HG03342 (cell line): ENCODE results near the gene FSTL4.
A peak's percentile ranks its signal among the peaks of the same experiment; 100 is the strongest.

Source experiments
- ATAC-seq: cut with Tn5 transposase; IDR thresholded peaks from one replicate; pipeline ENCODE4 v1.9.1; 2021; ENCODE audit warnings: mild to moderate bottlenecking, moderate library complexity; ENCODE audit not compliant: unreplicated experiment

The FSTL4 gene

DNA sequence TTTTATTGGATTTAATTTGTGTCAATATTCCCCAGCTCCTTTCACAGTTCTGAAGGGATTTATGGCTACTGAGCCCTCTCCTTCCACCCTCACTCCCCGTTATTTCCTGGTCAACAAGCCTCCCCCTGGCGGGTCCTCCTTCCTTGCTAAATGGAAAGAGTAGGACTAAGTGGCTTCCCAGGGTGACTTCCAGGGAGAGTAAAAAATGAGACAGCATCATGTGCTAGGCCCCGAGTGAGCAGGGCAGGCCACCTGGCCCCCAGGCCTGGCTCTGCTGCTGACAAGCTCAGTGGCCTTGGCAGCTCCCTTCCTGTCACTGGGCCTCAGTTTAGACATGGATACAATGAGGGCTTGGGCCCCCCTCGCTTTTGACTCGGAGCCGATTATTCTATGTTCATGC, 359.3 kb downstream of the FSTL4 start:
- no peak for ATAC-seq

DNA sequence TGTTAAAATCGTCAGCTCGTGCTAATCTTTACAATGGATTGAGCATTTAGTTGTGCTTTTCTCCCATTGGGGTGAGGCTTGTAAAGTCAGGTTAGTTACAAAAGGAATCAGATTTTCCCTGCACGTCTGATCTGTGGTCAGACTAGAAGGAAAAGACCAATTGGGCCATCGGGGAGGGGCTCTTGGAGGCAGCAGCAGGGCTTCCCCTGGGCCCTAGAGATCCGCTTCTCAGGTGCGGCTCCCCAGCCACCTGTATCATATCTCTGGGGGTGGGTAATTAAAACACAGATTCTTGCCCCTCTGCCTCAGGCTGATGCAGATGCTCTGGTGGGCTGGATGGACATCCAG, 360.2 kb downstream of the FSTL4 start:
- ATAC-seq, result no peak

DNA sequence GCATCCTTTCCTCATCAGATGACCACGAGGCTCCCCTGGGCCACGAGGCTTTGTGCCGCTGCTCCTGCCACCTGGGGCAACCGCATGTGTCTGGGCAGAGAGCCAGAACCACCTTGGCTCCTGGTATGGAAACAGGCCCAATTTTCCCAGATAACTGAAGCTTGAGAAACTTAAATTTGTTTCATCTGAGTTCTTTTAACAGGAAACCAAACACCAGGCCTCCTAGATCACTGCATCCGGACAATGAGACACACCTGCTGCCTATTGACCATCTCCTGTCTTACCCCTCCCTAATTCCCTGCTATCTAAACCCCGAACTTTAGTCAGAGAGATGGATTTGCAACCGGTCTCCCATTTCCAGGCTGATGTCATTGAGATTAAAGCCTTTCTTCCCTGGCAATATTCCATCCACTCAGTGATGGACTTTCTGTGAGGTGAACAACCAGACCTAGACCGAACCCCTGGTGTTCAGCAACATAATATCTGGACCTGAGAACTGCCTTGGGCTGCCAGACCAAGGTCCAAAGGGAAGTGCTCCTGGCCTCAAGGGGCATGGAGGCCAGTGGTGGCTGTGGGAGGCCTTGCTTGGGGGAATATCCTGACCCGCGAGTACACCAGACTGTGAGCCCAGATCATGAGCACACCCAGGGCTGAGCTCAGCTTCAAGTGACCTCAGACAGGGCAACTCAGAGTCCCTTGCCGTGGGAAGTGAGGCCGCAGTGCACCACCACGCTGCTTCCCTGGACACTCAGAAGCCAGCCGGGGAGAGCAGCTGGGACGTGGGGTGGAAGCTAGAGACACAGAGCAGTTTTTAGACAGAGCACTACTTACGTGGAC, 360.8 kb downstream of the FSTL4 start:
- ATAC-seq, result no peak

DNA sequence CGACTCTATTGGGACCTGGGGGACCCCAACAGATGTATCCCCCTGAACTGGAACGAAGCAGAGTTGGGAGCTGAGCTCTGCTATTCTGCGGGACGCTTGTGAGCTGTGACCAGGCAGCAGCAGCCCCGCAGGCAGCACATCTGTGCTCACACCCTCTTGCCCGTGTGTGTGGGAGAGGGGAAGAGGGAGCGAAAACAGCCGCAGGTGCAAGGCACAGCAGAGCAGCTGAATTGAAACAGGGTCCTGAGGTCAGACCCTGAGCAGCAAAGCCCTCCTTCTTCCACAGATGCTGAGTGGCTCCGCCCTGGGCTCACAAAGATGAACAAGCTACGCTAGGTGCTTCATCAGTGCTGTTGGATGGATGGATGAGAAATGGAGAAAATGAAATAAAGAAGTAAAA, 361.8 kb downstream of the FSTL4 start:
- ATAC-seq, result no peak

DNA sequence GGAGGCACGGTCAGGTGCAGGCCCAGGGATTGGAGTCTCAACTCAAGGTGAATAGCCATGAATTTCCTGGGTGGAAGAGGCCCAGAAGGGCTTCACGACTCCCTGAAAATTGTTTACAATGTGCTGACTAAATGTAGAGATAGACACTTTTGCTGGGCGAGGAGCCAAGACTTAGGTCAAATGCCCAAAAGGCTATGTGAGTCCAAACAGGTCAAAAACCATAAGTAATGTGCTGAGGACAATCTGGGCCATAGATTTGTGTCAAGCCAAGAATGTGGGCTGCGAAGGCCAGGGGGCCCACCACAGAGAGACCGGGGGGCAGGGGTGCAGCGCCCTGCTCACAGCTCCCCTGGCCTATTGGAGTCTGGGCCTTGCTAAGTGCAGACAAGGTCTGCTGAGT, 362.7 kb downstream of the FSTL4 start:
- ATAC-seq, result no peak

DNA sequence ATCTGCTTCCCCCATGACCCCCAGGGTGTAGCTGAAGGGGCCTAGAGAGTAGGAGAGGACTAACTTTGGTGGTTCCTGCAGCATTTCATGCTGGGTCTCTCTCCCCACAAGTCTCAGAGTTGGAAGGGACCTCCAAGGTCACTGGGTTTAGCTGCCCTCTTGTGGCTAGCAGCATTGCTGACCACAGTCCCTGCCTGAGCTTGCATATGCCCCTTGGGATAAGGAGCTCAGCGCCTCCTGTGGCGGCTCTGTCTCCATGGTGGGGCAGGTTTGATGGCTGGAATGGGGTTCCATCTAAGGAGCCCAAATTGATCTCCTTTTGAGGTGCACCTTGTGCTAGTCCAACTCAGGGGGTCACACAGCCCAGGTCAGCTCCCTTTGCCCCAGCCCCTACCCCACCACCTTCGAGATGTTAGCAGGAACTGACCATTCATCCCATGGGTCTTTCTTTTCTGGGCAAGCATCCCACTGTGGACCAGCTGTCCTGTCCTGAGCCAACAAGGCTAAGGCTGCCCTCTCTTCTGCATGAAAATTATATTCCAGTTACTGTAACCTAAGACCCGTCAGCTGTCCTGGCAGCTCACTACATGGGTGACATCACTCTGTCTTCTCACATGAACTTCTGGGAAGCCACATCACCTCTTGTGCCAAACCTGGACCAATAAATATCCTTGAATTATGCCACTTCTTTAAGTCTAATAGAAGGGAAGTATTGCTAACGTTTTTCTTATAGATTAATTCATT, 364.3 kb downstream of the FSTL4 start:
- no peak for ATAC-seq

DNA sequence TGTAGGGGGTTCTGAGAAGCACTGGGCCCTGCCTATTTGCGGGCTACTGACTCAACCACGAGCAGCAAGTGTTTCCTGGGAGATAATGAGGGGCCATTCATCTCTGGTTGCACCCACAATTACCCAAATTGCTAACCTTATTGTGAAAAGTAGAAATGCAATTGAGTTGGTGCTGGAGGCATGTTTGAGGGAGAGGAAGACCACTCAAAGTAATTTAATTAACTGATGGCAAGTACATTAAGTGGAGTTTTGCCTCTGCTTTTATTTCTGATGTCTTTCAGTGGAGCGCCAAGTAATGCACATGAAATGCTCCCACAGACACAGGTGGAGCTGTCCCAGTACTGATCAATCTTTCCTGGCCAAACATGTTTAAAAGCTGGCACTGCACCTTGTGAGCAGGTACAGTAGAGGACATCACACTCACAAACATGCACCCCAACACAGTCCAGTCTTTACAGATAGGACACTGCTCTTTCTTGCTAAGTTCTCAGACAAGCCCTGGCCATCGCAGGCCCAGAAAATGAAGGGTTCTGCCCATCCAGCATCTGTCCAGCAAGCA, 365.1 kb downstream of the FSTL4 start:
- no peak for ATAC-seq

DNA sequence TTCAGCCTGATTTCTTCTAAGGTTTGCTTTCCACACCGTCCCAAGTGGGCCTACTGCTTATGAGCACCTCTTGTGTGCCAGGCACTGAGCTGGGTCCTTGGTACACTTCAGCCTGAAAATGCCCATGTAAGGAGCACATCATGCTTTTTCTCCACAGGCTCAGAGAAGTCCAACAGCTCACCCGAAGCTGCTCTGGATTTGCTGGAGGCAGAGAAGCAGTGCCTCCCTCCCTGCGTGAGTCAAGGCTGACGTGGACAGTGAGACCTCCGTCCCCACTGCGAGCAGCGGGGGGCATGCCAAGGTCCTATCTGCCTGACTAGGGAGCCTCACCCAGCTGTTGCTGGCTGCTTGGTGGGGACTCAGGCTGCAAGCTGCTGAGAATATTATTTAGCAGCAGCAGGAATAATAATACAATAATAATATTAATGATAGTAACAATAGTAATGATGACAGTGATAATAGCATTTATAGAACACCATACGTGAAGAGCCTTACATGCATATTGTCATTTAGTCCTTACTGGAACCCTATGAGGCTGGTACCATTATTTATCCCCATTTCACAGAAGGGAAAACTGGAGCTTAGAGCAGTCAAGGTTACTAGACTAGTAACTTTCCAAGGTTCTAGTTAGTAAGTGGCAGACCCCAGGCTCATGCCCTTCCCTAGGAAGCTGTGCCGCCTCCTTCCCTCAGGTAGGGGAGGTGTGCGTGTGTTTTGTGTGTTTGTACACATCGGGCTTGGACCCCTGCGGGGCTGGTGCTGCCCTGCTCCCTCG, 365.8 kb downstream of the FSTL4 start:
- no peak for ATAC-seq

DNA sequence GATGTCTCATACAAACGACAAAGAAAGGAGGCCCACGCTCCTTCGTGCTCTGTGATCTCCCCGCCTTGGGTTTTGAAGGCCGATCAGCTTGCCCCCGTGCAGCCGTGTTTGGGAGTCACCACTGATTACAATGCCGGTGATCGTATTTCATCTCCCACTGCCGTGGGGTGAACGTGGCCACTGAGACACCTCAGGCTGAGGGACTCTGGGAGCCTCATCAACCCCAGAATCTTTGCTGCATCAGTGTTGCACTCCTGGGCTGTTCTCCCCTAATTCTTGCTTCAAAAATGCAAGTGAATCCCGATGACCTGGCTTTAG, 366.3 kb downstream of the FSTL4 start:
- no peak for ATAC-seq

DNA sequence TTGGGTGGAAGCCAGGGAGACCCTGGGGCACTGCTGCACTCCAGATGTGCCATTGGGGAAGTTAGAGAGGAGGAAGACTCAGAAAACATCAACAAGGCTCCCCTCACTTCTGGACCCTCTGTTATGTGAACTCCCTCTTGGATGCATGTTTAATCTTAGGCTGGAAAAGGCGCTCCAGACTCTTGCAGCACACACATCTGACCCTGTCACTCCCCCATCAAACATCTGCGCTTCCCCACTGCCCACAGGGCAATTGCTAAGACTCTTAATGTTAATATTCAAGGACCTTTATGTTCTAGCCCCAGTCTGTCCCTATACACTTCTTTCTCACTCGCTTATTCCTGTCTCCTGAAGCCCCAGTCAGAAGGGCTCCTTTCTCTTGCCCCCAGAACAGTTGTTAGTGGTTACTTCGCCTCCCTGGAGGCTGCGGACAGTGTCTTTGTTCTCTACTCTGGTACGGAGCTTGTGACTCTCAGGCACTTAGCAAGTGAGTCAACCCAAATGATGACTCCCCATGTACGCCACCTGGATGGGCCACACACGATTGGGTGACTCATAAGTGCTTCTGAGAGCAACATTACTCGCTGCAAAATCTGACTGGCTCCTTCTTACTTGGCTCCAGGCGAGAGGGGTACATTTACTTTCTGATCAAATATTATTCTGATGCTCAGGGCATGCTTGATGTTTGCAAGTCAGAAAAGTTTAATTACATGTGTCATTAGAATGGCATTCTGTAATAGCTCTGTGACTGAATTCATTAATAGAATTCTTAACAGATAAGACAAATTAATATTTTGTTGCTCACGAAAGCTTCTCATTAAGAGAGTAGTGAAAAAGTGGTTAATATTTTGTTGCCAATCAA, 366.9 kb downstream of the FSTL4 start:
- ATAC-seq, result peak; percentile 47

DNA sequence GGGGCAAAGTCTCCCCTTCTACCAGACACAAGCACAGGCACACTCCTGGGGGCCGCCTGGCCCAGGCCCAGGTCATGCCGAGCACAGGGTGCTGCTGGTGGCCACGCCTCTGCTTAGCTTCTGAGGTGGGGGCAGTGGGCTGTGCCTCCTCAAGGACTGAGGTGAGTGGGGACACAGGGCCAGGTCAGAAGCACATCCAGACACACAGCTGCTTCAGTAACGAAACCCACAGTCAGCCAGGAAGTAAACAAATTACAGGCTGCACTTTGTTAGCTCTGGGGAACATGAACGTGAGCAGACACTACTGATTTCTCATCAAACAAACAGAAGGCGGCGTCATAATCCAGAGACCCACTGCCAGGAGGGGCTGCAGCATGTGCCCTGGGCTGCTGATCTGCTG, 368.1 kb downstream of the FSTL4 start:
- ATAC-seq, result peak; percentile 58

DNA sequence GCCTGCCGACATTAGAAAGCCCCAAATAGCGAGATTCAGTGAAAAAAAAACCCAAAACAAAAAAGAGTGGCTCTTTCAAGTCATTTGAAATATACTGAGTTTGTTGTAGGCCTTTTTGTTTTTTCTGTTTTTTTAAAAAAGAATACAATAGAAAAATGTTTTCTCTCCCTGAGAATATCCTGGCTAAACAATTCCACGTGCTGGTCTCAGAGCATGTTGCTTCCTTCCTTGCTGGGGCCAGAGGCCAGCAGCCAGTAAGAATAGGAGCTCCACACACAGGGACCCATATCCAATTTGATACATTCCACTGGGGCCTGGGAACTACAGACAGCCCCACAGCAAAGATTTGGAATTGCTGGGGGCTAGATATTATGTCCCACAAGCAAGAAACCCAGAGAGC, 369.1 kb downstream of the FSTL4 start:
- ATAC-seq, result no peak

DNA sequence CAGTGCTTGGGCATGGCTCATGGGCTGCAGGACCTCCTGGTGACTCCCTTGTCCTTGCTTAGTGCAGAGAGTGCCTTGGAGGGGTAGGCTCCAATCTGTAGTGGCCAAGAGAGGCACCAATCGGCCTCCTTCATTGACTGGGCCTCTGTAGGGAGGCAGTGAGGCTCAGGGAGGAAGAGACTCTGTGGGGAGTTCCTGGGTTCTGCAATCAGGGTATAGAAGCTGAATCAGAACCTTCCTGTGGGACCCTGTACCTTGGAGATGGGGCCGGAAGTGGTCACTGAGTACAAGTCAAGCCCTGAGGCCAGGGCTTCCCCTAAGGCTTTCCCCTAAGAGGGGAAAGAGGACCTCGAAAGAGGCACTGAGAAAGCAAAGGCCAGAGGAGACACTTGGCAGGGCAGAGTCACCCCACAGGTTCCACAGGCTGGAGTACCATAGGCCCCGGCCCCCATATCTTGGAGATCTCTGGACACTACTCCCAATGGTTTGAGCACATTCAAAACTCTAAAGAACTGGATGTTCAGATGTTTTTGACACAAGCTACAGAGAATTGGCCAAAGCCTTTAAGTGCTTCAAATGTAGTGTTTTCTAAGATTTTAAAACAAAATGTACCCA, 370.0 kb downstream of the FSTL4 start:
- no peak for ATAC-seq

DNA sequence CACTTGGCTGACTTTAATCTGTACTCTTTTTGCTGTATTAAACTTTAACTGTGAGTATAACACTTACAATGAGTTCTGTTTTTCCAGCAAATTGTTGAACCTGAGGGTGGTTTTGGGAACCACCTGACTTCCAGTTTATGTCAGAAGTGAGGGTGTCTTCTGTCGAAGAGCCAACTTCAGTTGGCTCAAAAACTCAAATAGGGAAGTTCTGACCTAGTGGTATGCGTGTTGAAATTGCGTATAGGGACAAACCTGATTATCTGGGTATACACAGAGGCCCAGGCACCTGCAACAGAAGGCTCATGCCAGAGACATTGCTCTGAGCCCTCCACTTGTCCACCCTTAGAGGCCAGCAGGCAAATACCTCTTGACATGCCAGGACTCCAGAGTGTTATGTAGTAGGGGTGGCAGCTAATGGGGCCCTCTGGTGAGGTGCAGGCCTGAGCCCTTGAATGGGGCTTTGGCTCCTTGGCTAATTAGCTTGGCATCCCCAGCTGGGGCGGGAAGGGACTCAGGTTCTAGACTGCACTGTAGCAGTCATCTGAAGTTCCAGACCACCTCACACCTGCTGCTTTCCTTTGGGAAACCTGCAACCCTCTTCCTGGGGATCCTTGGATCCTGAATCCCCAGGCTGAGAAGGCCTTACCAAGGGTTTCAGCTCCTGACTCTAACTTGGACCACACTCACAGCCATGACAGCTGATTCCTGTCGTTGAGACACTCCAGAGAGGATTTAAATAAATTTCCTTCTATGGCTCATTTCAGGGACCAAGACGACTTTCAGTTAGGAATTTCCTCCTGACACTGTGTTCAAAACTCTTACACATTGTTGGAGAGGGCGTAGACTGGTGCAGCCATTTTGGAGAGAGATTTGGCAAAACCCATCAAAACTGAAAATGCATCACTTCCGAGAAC, 370.9 kb downstream of the FSTL4 start:
- ATAC-seq, result no peak

DNA sequence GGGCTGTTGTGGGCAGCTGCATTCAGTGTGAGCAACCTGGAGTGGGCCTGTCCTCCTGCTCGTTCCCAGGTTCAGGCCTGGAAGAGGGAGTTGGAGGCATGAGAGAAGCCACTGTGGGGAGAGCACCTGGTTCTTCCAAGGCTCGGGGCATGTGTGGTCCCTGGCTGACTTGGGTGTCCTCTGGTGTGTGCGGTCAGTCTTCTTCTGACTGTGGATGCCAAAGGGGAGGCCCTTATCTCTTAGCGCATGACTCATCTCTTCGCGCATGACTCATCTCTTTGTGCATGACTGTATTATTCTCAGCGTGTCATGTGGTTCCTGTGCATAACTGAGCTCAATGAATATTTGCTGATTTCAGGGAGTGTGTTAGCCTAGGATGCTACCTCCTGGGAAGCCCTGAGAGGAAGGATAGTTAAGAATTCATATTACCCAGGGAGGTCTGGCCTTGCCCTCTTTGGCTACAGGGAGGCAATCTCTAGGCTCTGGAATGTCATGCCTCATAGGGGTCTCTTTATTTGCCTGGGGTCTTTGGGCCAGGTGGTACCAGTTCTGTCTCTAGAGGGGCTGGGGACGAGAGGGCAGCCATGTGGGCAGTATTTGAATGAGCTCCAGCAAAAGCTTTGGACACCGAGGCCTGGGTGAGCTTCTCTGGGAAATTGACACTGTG, 371.8 kb downstream of the FSTL4 start:
- ATAC-seq, result peak; percentile 60

DNA sequence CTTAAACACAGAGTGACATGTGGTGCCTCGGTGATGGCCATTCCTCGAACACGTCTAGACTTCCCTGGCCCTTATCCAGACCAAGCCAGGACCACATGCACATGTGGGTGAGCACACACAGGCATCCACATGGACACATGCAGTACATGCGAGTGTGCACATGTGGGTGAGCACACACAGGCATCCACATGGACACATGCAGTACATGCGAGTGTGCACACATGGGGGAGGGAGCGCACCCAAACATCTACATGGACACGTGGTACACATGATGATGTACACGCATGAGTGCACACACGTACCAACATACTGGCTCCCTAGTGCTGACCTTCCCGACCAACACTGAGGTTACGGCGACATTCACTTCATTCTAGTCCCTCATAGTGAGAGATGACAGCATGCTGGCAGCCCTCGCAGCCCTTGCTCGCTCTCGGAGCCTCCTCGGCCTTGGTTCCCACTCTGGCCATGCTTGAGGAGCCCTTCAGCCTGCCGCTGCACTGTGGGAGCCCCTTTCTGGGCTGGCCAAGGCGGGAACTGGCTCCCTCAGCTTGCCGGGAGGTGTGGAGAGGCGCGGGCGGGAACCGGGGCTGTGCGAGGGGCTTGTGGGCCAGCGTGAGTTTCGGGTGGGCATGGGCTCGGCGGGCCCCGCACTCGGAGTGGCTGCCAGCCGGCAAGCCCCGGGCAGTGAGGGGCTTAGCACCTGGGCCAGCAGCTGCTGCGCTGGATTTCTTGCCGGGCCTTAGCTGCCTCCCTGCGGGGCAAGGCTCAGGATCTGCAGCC, 373.7 kb downstream of the FSTL4 start:
- no peak for ATAC-seq

DNA sequence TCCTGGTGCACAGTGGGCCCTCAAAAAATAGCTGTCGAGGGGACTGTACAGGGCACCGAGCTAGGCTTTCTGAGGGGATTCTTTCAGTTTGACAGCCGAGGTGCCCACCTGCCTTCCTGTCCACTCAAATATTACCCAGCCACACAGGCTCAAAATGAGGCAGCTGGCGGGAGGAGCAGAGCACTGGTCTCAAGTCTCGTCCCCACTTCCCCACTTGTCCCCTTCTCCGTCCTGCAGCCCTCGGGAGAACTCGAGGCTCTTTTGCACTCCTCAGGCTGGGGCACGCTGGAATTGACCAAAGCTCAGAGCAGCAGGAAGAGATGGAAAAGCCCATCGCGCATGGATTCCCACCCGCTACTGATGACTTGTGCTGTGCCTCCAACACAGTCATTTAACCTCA, 375.4 kb downstream of the FSTL4 start:
- no peak for ATAC-seq

DNA sequence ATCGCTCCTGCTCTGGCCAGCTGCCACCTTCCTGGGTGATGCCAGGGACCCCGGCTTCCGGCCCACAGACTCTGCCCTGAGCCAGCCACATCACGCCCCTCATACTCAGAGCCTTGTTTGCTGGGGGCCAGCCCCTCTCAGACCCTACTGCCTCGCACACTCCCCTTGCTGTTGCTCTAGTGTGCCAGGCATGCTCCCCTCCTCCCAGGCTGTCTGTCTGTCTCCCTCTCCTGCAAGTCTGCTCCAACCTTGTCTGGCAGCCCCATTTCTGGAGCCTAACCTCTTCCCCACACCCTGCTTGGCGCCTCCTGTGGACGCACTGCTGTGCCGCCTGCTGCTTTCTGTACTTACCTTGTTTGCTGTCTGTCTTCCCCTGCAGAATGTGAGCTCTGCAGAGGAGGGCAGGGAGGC, 375.8 kb downstream of the FSTL4 start:
- ATAC-seq, result no peak
